ENCODE results near the gene NTM. TPM values are rescaled to one million over a fixed set of nuclear protein-coding genes. Genes with fewer than 3 reads are reported as not detected.

Gene NTM
- total RNA-seq, 3 donors from 2014 or later: 0.66 to 9.0 (median 1.0) TPM

DNA sequence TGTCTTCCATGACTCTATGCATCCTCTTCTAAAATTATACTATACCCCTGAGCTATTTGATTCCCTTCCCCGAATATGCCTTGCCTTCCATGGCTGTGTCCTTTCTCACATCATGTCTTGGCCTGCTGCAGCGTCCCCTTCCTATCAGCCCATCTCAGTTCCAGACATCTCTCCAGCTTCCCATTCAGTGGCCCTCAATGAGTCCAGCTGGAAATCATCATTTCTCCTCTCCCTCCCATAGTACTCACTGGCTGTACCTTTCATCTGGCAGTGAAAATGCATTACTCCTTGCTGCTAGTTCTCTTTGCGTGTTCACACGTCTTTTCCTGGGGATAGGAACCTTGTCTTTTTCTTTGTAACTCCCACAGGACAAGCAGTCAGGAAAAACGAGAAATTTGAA, 486.8 kb downstream of the NTM start:
- H3K9me3 ChIP-seq: no peaks in the 10 kb centered on the region
- no peak overlapping the region for H3K27ac ChIP-seq
- intact Hi-C loops (cut with DNase I; ENCODE audit: low total_unique reads): no loop called here
- no peak overlapping the region for H3K4me3 ChIP-seq
- H3K27me3 ChIP-seq: no peaks in the 10 kb centered on the region
- no peak for DNase-seq (ENCODE audit: low spot score in 2 of 2)
- no peak for TF ChIP-seq POLR2A (IDR thresholded peaks at IDR 0.05)
- TF ChIP-seq POLR2AphosphoS5 (IDR thresholded peaks at IDR 0.05): no peak
- TF ChIP-seq, protein P1, sequence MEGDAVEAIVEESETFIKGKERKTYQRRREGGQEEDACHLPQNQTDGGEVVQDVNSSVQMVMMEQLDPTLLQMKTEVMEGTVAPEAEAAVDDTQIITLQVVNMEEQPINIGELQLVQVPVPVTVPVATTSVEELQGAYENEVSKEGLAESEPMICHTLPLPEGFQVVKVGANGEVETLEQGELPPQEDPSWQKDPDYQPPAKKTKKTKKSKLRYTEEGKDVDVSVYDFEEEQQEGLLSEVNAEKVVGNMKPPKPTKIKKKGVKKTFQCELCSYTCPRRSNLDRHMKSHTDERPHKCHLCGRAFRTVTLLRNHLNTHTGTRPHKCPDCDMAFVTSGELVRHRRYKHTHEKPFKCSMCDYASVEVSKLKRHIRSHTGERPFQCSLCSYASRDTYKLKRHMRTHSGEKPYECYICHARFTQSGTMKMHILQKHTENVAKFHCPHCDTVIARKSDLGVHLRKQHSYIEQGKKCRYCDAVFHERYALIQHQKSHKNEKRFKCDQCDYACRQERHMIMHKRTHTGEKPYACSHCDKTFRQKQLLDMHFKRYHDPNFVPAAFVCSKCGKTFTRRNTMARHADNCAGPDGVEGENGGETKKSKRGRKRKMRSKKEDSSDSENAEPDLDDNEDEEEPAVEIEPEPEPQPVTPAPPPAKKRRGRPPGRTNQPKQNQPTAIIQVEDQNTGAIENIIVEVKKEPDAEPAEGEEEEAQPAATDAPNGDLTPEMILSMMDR (IDR thresholded peaks at IDR 0.05): no peak
- no peaks in the 10 kb centered on the region for H3K36me3 ChIP-seq
- H3K4me1 ChIP-seq: no peaks in the 10 kb centered on the region

- intact Hi-C loops (cut with DNase I; ENCODE audit: low total_unique reads): no loop called here
- Histone ChIP-seq H3K4me1 (no peaks in the 10 kb centered on the region), H3K9me3 (no peaks in the 10 kb centered on the region), H3K27me3 (no peaks in the 10 kb centered on the region), H3K27ac (no peak overlapping the region), H3K4me3 (no peak overlapping the region), H3K36me3 (no peaks in the 10 kb centered on the region)
- no peak for TF ChIP-seq POLR2A (IDR thresholded peaks at IDR 0.05)
- TF ChIP-seq, protein P1 (IDR thresholded peaks at IDR 0.05): no peak
- TF ChIP-seq POLR2AphosphoS5 (IDR thresholded peaks at IDR 0.05): no peak
- no peak for DNase-seq (ENCODE audit: low spot score in 2 of 2)
Observed at GRCh38 chr11:131858505-131858904, 488.1 kb downstream of the NTM start.

DNA sequence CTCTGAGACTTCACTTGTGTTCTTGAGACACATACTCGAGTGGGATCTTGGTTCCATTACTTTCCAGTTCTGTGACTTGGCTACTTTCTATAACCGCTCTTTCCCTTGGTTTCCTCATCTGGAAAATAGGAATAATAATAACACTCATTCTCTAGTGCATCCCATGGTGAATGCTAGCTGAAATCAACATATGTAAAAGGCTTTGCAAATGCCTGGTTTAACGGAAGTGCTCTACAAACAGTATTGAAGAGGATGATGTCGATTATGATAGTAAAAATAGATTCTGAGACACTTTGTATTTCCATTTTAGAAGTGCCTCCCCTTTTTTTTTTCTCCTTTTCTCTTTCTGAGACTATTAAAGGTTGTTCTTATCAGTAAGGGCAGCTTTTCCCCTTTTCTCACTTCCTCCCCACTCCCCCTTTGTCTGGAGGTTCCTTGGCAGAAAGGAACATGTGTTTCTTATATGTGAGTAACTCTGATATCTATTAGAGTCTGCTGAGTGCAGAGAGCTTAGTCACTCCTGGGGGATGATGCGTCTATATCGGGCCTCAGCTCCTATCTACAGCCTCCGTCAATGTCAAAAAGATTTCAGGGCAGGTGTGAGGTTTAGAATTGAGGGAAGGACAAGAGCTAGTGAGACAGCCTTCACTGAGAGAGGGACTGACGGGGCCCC, 489.3 kb downstream of the NTM start:
- TF ChIP-seq, protein P1 (IDR thresholded peaks at IDR 0.05): no peak
- TF ChIP-seq POLR2A (IDR thresholded peaks at IDR 0.05) (no peak), POLR2AphosphoS5 (IDR thresholded peaks at IDR 0.05) (no peak)
- no peaks in the 10 kb centered on the region for H3K9me3 ChIP-seq
- H3K27ac ChIP-seq: no peak overlapping the region
- H3K4me3 ChIP-seq: no peak overlapping the region
- H3K36me3 ChIP-seq: no peaks in the 10 kb centered on the region
- no peaks in the 10 kb centered on the region for H3K27me3 ChIP-seq
- no peaks in the 10 kb centered on the region for H3K4me1 ChIP-seq
- intact Hi-C loops (cut with DNase I; ENCODE audit: low total_unique reads): no loop called here
- no peak for DNase-seq (ENCODE audit: low spot score in 2 of 2)

DNA sequence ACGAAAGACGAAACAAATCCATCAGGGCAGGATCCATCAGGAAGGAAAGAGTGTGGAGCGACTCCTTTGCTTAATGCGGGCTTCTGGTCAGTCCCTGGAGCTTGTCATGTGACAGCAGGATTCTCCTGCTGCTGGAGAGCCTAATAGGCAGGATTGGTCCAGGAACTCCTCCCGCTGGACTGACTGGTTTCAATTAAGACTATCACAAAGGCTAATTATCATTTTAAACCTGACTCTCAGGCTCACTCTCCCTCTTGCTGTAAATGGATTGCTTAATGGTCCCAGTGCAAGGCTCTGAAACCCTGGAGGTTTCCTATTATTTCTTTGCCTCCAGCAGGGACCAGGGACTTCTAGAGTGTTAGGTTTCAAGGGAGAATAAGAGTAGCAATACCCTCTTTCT, 493.8 kb downstream of the NTM start:
- H3K27ac ChIP-seq: no peak overlapping the region
- no peaks in the 10 kb centered on the region for H3K4me1 ChIP-seq
- no peak overlapping the region for H3K4me3 ChIP-seq
- intact Hi-C loops (cut with DNase I; ENCODE audit: low total_unique reads): no loop called here
- H3K36me3 ChIP-seq: no peaks in the 10 kb centered on the region
- DNase-seq (ENCODE audit: low spot score in 2 of 2): no peak
- TF ChIP-seq, protein P1 (IDR thresholded peaks at IDR 0.05): no peak
- TF ChIP-seq POLR2AphosphoS5 (IDR thresholded peaks at IDR 0.05) (no peak), POLR2A (IDR thresholded peaks at IDR 0.05) (no peak)
- no peaks in the 10 kb centered on the region for H3K27me3 ChIP-seq
- no peaks in the 10 kb centered on the region for H3K9me3 ChIP-seq

DNA sequence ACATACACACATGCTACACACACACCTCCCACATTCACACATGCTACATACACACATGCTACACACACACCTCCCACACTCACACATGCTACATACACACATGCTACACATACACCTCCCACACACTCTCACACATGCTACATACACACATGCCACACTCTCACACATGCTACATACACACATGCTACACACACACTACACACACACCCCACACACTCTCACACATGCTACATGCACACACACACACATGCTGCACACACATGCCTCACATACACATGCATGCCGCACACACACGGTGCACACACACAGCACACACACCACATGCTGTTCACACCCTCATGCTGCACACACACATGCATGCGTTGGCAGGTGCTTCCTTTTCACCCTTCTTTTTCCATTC, 495.4 kb downstream of the NTM start:
- H3K36me3 ChIP-seq: no peaks in the 10 kb centered on the region
- no peak overlapping the region for H3K4me3 ChIP-seq
- no peaks in the 10 kb centered on the region for H3K27me3 ChIP-seq
- TF ChIP-seq, protein P1 (IDR thresholded peaks at IDR 0.05): no peak
- no peak for TF ChIP-seq POLR2A (IDR thresholded peaks at IDR 0.05)
- no peak for TF ChIP-seq POLR2AphosphoS5 (IDR thresholded peaks at IDR 0.05)
- intact Hi-C loops (cut with DNase I; ENCODE audit: low total_unique reads): no loop called here
- no peak overlapping the region for H3K27ac ChIP-seq
- DNase-seq (ENCODE audit: low spot score in 2 of 2): no peak
- H3K4me1 ChIP-seq: no peaks in the 10 kb centered on the region
- H3K9me3 ChIP-seq: no peaks in the 10 kb centered on the region

Data from breast epithelium (tissue), 4 donors.